Ovary (tissue), 9 donors: ENCODE measurements around the gene NATD1. TPM values are rescaled to one million over a fixed set of nuclear protein-coding genes. Genes with fewer than 3 reads are reported as not detected.

Source experiments
- DNase-seq, 5 donors: peaks; one replicate each; pipeline ENCODE4 v3.0.0-alpha.2; 2019 to 2020
- H3K27ac ChIP-seq, 2 donors: fragments of 200-600 bp; one replicate each; pipeline versions ENCODE4 v1.5.1 to v1.8.0; 2019 to 2022
- H3K27me3 ChIP-seq: fragments of 200-600 bp; one replicate; pipeline ENCODE4 v1.8.0; 2022
- H3K36me3 ChIP-seq: fragments of 200-600 bp; sonication (generic); one replicate; pipeline ENCODE4 v1.5.1; 2019
- H3K4me1 ChIP-seq: one replicate; pipeline ENCODE4 v1.8.1; 2013; ENCODE audit warnings: mild to moderate bottlenecking, moderate library complexity; ENCODE audit not compliant: insufficient read depth
- H3K4me3 ChIP-seq: fragments of 200-600 bp; sonication (generic); one replicate; pipeline ENCODE4 v1.5.1; 2017
- H3K9me3 ChIP-seq, 2 donors: fragments of 200-600 bp in 1 of 2; sonication (generic) in 1 of 2; one replicate each; pipeline versions ENCODE4 v1.5.1 to v1.8.1; 2013 to 2019; ENCODE audit warnings: mild to moderate bottlenecking in 1 of 2, moderate library complexity in 1 of 2
- CTCF ChIP-seq, 3 donors: fragments of 450-650 bp in 2 of 3; fragments of 200-600 bp in 1 of 3; IDR thresholded peaks; one replicate each; pipeline versions ENCODE4 v1.5.1 to v1.8.0; 2016 to 2022; ENCODE audit warnings: antibody characterized with exemption in 3 of 3, mild to moderate bottlenecking in 1 of 3
- EP300 ChIP-seq: sonication (generic); formaldehyde crosslinking; IDR thresholded peaks from one replicate; pipeline ENCODE4 v1.6.1; 2017; ENCODE audit warnings: antibody characterized with exemption
- POLR2A ChIP-seq: fragments of 450-650 bp; IDR thresholded peaks from one replicate; pipeline ENCODE4 v1.6.1; 2017; ENCODE audit warnings: antibody characterized with exemption, mild to moderate bottlenecking, moderate library complexity
- WGBS, 3 donors: extraction: QIAGEN DNeasy Blood & Tissue Kit in 1 of 3; methylation state at CpG; one replicate each; pipeline versions ENCODE4 v1.1.5 to v1.1.7; 2013 to 2017; 5-methylcytosine and 5-hydroxymethylcytosine counted together
- intact Hi-C, 4 donors: fragments of 100-400 bp; cut with DNase I; formaldehyde crosslinking; loops; one replicate each; pipeline versions ENCODE4 v1.11.0 to v1.15.1; 2022 to 2023
- polyA plus RNA-seq, 2 donors: library from polyadenylated mRNA; stranded (reverse); fragments of 200-250 nt in 1 of 2; fragments of 350-450 nt in 1 of 2; fragmentation: Illumina TruSeq in 1 of 2; extraction: RNeasy Lipid Tissue Mini Kit (QIAGEN cat#74804) in 1 of 2; gene quantifications; one replicate each; pipeline ENCODE4 v1.2.3, GENCODE V29; 2013 to 2014
- total RNA-seq, 7 donors: library from RNA; depleted of rRNA in 2 of 7; stranded (reverse); fragments of >200 nt in 2 of 7; fragmentation: NEBNext Ultra II Directional in 3 of 7; extraction: Animal tissue kit (Norgen Biotek cat#: 25700) in 3 of 7; gene quantifications; one replicate each; pipeline versions ENCODE4 v1.1.0 to v1.2.4, GENCODE V29; 2016 to 2023
- donor health status: DM: no; HTN: no; CAD: no; lungs with moderate emphysema.
- donor health status: DM: no; HTN: no; CAD: no.
- donor health status: Bipolar disorder and iron deficiency.
- donor health status: DM: yes; HTN: yes; CAD: no.
- donor health status: DM: no; HTN: no; CAD: no.
- donor health status: DM: yes; HTN: yes; CAD: no.

NATD1 gene
- total and polyA plus RNA-seq, 9 donors: 2.8 to 9.0 (median 5.3) TPM

GRCh38 chr17:21209511-21210175, 43.6 kb downstream of the NATD1 start:
- Histone ChIP-seq H3K9me3 (no peaks in the 10 kb centered on the region), H3K4me1 (peaks cover 13% of the 10 kb centered on the region), H3K27ac (no peak overlapping the region), H3K27me3 (no peaks in the 10 kb centered on the region), H3K4me3 (no peak overlapping the region), H3K36me3 (no peaks in the 10 kb centered on the region)
- TF ChIP-seq EP300 (no peak), CTCF (IDR thresholded peaks at IDR 0.05) (no peak), POLR2A (no peak)
- 80 to 84% (median 83%) methylated on average over 17 of the region's 17 CpGs for WGBS, 3 donors
- DNase-seq: no peak
- intact Hi-C loops: loop anchor here in 1 of 4 donors (10.0 kb wide), 1 partner anchor 85 kb away; the partner anchor contains the start of gene DHRS7B

- Histone ChIP-seq H3K27me3 (no peaks in the 10 kb centered on the region), H3K27ac (no peak overlapping the region), H3K9me3 (no peaks in the 10 kb centered on the region), H3K36me3 (no peaks in the 10 kb centered on the region), H3K4me1 (peaks cover 13% of the 10 kb centered on the region), H3K4me3 (no peak overlapping the region)
- no peak for DNase-seq
- TF ChIP-seq POLR2A: no peak
- TF ChIP-seq CTCF (IDR thresholded peaks at IDR 0.05): no peak
- TF ChIP-seq EP300: no peak
- WGBS, 3 donors: 72 to 81% (median 77%) methylated on average over 7 of the region's 7 CpGs
- intact Hi-C loops: no loop called here
These were observed 44.9 kb downstream of the NATD1 start for GRCh38 chr17:21208352-21208751.

- no peak for DNase-seq
- Histone ChIP-seq H3K36me3 (no peaks in the 10 kb centered on the region), H3K27ac (no peak overlapping the region), H3K4me3 (no peak overlapping the region), H3K4me1 (peaks cover 4% of the 10 kb centered on the region), H3K27me3 (no peaks in the 10 kb centered on the region), H3K9me3 (no peaks in the 10 kb centered on the region)
- 82 to 84% (median 83%) methylated on average over 9 of the region's 9 CpGs for WGBS, 3 donors
- no peak for TF ChIP-seq POLR2A
- no peak for TF ChIP-seq CTCF (IDR thresholded peaks at IDR 0.05)
- no peak for TF ChIP-seq EP300
- intact Hi-C loops: no loop called here
These were observed 48.3 kb downstream of the NATD1 start for GRCh38 chr17:21204935-21205334.

GRCh38 chr17:21202512-21202911, 50.7 kb downstream of the NATD1 start:
- H3K4me3 ChIP-seq: no peak overlapping the region
- no peaks in the 10 kb centered on the region for H3K36me3 ChIP-seq
- DNase-seq: no peak
- 83 to 91% (median 86%) methylated on average over 10 to 12 of the region's 12 CpGs for WGBS, 3 donors
- no peaks in the 10 kb centered on the region for H3K27me3 ChIP-seq
- no peak overlapping the region for H3K27ac ChIP-seq
- TF ChIP-seq CTCF (IDR thresholded peaks at IDR 0.05) (no peak), POLR2A (no peak), EP300 (no peak)
- intact Hi-C loops: no loop called here
- no peaks in the 10 kb centered on the region for H3K9me3 ChIP-seq
- peaks cover 5% of the 10 kb centered on the region for H3K4me1 ChIP-seq
